GM19463 (cell line): Measurements from ENCODE around the gene MYO10.

Source experiments
- ATAC-seq: cut with Tn5 transposase; IDR thresholded peaks from one replicate; pipeline ENCODE4 v1.9.1; 2021; ENCODE audit warnings: mild to moderate bottlenecking, moderate library complexity; ENCODE audit not compliant: unreplicated experiment

MYO10 gene

DNA sequence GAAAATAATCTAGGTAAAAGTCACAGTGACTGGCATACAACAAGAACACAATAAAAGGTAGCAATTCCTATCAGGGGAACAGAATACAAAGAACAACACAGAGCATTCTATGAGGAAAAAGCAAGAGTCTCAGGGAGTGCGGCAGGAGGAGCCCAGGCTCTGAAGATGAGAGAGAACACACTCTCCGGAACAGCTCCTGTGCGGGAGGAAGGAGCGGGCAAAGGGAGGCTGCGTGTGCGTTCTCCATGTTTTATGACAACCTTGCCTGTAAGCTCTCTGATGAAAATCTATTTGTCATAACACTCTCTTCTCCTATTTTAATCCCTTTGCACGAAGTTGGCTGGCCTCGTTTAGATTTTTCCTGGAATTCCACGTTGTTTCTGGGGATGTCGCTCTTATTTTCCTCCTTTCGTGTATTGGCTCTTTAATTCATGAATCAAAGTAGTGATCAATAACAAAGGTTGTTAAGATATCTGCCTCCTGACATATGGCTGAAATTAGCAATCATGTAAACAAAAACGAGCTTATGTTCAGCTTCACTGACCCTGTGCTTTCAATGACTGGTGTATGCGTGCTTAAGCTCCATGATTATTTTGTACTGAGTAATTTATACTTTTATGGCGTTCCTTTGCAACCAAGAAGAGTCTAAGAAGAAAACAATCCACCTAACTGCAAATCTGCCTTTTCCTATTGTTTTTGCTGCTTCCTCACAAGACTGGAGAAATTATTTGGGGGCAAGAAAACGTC lies 109.5 kb downstream of the MYO10 start:
- no peak for ATAC-seq

DNA sequence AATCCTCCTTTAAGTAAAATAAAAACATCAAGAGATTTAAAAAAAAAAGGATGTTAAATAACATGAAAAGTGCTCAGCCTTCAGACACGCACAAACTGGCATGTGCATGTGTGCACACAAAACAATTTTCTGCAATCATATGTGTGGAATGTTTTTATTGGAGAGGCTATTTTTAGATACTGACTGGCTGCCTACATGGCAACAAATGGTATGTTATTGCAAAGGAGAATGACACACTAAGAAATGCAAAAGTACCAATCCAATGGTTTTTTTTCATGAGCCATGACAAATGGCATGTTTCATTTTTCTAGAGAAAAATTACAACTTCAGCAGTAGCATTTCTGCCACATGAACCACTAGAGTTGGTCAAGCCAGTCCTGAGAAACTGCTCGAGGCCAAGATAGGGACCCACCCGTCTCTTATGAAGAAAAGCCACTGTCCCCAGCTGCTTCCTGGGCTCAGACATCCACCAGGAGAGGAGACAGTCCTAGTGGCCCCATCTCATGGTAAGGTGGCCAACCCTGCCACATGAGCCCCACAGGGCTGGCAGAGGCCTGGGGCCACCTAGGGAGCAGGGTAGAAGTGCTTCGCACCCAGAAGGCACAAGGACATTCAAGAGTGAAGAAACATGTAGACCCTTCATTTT lies 116.4 kb downstream of the MYO10 start:
- ATAC-seq, result no peak

DNA sequence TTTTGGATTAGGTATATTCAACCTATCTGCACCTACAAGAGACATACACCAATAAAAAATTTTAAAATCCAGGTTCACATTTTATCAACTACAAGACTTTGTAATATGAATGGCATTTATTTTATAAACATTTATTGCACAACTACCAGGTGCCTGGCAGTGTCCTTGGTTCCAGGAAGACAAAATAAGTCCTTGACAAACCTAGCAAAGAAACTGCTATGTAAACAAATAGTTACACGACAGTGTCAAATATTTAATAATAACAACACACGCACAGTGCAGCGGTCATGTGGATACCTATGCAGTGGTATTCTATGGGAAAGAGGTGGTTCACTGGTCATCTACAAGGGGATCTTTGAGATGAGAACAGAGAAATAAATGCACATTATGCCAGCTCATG lies 120.7 kb downstream of the MYO10 start:
- ATAC-seq, result no peak

DNA sequence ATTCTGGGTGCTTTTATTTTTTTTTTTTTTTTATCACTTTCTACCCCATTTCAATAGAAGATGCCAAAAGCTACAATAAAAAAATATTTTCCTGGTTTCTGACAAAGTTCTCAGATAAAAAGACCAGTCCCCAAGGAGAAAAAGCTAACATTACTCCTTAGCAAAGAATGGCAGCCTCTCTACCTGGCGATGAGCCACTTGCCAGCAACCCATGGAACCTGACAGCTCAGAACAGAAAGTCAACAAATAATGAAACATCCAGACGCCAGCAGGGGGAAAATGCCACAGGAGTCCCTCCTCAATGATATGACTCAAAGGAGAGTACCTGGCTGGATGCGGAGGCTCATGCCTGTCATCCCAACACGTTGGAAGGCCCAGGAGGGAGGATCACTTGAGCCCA lies 123.2 kb downstream of the MYO10 start:
- no peak for ATAC-seq

DNA sequence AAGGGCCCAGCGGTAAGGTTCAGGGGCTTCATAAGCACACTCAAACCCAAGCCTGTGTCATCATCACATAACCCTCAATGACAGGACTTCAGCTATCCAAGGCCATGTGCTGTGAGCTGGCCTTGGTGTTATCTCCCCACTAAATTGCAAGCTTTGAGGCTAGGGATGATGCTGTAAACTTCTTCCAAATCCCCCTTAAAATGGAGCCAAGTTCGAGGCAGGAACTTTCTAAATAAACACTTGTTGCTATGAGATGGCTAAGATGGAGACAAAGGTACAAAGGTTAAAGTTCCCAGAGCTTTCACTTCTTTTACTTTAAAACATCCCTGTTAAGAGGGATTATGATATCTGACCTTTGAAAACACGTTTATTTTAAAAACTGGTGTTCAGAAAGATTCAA lies 123.6 kb downstream of the MYO10 start:
- no peak for ATAC-seq

DNA sequence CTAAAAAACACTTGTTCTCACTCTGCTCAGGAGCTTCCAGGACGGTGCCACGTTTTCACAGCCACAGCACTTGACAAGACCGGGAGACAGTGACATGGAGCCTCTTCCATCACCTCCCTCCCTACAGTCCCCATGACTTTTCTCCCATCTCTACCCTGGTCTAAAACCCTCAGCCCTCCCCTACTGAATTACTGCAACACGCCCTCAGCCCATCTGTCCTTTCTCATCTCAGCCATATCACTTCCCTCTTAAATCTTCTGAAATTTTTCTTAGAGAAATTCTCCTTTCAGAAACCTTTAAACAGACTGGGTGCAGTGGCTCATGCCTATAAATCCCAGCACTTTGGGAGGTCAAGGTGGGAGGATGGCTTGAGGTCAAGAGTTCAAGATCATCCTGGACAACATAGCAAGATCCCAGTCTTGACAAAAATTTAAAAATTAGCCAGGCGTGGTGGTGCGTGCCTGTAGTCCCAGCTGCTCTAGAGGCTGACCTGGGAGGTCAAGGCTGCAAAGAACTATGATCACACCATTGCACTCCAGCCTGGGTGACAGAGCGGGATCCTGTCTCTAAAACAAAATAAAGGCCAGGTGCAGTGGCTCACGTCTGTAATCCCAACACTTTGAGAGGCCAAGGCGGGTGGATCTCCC lies 125.8 kb downstream of the MYO10 start:
- no peak for ATAC-seq

DNA sequence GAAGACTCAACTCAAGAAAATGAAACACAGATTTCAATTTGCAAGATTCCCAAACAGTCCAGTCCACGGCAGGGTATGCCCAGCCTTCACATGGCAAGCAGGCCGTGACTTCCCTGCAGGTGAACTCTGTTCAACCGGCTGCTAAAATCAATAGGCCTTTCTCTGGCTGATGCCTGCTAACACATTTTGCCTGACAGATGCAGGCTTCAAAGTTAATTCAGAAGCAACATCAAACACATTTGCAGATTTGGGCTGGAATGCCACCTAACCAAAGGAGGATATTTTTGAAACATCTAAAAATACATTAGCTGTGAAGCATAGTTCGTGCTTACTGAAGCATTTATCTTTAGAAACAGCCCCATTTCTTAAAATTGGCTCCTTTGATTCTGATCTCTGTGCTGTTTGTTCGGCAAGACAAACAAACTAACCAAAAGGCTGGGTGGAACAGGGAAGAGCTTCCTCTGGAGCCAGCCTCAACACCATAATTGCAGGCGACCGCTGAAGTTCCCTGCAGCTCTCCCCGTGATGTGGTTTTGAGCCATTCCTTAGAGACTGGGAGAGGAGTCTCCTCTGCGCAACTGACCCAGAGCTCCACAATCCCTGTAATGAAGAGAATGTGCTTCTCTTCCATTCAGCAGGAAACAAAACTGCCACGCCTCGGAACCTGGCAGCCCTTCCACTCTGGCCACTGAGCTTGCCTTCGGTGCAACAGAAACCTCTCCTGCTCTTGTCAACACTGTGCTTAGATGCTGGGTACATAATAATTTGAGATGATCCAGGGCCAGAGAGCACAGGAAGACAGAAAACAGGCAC lies 126.5 kb downstream of the MYO10 start:
- no peak for ATAC-seq

DNA sequence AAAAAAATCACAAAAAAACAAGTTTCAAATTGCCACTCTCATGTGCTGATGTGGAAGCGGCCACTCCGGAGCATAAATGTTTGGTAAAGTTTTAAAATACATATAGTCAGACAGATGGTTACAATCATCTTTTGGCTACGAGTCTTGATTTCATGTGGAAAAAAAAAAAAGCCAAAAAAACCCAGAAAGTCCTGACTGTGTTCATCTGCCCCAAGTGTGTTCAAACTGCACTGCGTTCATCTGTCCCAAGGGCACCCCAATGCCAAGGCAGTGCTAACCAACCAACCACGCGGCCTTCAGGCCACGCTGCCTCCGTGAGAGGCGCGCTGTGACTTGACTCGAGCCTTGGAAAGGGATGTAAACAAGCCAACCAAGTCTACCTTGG lies 127.1 kb downstream of the MYO10 start:
- ATAC-seq, result no peak

DNA sequence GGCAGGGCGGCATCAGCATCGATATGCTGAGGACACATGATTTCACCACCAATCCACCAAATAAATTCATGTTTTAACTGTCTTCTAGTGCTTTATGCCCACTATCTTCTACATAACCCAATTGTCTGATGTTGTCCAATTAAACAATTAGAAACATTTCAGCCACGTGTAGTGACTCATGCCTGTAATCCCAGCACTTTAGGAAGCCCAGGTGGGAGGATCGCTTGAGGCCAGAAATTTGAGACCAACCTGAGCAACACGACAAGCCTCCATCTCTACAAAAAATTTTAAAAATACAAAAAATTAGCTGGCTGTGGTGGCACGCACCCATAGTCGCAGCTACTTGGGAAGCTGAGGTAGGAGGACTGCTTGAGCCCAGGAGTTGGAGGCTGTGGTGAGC lies 128.1 kb downstream of the MYO10 start:
- no peak for ATAC-seq

DNA sequence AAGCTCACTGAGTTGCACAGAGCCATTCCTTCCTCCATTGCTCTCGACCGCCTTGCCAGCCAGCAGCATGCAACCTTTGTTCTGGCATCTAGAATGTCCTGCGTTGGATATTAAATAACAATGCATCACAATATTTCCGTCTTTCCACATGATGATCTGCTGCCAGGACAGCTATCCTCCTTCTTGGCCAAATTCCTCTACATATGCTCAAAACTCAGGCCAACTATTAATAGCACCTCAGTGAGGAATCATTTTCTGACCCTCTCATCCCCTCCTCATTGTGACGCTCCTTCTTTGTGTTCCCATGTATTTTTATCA lies 128.6 kb downstream of the MYO10 start:
- no peak for ATAC-seq

DNA sequence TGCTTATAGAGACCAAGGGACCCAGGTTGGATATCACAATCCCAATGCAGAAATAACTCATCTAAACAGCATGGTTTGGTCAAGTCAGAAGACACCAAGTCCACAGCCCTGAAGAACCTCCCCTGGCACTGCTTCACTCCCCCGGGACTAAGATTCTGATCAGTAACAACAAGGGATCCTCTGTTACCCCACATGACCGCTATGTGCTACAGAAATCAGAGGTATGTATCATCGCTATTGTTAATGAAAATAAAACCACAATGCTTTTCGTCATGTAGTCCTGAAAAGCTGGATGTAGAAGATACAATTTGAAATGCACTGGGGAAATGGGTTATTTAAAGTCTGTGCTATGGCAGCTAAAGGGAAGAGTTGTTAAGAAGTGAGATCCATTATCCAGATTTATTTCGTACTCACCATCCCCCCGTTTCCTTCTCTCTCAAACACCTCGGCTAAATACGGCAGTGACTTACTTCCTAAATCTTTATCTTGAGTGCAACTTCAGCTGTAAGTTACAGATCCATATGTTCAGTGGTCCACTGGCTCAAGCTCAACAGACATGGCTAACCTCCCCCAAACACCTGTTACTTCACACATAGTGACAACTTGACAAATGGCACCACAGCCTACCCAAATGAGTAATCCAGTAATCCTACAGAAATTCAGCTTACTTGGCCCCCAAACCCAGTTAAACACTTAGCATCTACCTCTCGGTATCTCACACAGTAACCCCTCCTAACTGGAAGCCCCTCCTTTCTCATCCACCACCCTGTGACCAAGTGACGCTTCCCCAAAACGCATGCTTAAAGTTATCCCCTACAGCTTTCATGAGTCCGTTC lies 129.2 kb downstream of the MYO10 start:
- no peak for ATAC-seq

DNA sequence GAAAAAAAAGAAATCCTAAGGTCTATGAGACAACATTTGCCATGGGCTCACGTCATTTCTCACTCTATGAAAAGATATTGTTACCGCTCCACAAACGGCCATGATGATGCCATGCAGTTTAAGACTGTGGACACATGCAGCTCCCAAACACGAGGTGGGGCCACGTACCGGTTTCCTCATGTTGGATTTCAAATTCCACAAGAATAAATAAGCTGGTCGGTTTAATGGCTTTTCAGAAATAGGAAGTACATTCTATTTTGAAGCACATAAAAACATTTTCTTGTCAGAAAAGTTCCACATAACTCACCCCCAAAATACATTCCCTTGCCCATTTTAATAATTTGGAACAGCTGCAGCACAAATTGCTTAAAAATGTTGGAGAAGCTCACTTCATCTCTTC lies 130.6 kb downstream of the MYO10 start:
- ATAC-seq, result no peak

DNA sequence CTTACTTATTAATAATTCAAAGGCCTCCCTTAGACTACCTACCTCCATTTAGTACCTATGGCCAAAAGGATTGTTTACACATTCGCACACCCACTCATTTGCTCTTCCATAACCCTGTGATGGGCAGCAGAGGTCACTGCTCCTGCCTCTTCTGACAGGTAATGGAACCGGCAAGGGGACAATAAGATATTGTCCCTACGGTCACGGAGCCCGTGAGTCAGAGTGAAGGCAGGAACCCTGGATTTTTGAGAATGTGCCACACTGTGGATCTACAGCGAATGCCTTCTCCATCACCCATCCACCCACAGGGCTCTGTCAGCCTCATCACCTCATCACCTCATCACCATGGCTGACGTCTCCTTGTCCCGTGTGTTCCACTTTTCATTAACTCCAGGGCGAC lies 132.3 kb downstream of the MYO10 start:
- no peak for ATAC-seq

DNA sequence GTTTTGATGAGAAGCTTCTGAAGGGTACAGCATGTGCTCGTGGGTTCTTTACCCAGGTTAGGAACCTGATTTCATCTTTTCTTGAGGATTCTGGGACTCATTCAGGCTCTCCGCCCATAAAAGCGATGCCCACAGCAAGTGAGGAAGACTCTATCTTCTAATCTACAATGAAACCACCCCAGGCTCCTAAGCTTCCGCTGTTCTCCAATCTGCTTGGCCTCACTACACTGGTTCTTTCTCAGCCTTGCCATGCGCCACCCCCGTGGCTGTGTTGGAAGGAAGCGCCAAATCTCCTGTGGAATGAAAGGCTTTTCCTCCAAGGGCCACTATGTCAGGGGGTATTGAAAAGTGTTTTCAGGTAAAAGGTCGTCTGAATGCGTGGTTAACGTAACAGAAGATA lies 135.6 kb downstream of the MYO10 start:
- no peak for ATAC-seq

DNA sequence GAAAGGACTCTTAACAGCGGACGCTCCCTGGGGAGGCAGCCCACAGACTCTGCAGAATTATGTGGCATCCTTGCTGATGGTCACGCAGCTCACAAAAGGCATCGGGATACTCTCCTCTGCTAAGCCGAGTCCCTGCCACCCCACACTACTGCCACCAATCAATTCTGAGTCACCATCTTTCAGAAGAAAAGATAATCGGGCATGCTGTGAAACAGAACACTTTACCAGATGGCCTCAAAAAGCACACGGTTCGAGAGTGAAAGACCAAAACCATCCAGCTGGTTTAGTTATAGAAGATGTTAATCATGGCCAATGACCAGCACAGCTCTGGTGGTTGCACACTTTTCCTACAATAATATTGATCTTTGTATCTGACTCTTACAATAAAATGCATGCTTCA lies 136.3 kb downstream of the MYO10 start:
- no peak for ATAC-seq

DNA sequence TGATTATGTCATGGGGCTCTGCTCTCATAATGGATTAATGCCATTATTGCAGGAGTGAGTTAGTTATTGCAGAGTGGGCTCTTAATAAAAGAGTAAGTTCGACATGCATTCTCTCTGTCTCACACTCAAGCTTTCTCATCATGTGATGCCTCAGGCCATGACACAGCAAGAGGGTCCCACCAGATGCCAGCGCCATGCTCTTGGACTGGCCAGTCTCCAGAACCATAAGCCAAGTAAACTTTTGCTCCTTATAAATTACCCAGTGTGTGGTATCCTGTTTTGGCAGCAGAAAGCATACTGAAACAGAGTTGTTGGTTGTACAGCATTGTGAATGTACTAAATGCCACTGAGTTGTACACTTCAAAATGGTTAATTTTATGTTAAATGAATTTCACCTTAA lies 138.1 kb downstream of the MYO10 start:
- ATAC-seq, result no peak

DNA sequence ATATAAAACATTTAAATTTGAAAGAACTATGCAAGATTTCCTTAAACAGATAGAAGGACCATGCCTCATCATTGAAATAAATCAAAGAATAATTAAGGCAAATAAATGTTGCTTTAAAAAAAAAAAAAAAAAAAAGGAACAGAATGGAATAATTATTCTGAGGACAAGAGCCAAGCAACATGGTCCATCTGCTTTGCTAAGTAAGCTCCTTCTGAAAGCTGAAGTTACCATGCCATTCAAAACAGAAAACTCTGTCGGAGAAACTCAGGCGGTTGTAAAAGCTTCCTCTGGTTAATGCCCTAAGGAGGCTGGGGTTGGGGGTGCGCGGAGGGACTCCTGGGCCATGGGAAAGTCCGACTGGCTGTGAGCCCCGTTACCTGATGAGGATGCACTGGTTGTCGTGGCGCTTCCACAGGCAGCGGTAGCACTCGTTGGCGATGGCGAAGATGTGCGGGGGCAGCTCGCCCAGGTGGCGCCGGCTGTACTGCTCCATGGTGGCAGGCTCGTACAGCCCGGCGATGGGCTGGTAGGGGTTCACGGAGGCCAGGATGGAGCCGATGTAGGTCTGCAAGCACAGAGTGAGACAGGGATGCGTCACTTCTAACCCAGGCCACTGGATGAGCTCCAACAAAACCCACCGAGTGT lies 141.7 kb downstream of the MYO10 start:
- no peak for ATAC-seq

DNA sequence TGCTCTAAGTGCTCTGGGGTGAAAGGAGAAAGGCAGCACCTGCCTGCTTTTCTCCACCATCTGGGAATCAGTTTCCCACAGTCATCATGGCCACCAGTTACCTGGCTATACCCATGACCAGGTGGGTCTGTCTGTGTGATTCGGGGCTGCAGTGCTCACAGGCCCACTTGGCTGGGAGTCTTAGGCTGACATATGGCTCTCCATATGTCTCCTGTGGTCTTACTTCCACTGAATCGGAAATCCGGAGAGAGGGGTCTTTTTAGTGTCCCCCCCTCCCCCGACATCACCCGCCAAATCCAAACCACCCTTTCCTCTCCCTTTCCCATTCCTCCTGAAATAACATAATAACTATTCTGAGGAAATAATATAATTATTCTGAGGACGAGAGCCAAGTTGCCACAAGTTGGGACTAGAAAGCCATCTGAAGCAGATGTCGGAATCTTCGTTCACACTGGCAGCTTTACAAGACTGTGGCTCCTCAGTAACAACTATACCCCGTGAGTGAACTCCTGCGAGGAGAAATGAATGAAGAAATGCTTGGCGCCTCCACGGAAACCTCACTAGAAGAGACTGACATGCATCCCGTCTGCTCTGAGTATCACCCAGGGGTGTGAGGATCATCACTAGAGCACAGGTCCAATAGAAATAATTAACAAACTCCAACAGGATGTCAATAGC lies 143.4 kb downstream of the MYO10 start:
- ATAC-seq, result no peak

DNA sequence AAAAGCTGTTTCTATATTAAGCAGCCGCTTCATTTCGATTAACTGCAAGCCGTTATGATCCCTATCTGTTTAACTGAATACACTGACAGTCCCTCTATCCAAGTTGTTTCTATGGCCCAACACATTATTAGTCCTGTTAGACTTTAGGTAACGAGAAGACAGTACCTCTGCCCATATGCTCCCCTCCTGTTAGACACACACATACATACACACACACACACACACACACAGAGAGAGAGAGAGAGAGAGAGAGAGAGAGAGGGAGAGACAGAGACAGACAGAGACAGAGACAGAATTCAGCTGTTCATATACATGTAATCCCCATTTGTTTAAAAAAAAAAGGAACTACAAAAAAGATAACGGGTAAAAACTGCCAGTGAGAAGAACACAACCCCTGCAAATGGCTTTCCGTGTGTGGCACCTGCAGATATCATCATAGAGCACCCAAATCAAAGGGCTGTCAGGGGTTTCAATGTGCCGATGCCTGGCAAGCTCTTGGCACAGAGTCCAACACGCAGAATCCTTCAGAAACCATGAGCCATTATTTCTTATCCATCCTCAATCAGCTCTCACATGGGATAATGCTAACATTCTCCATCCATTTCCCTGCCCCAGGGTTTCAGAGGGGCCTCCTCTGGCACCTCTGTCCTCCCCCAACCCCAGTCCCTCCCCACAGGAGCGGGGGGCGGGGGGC lies 144.0 kb downstream of the MYO10 start:
- no peak for ATAC-seq
